ENCODE measurements around the gene ZNF322. TPM values are rescaled to one million over a fixed set of nuclear protein-coding genes. Genes with fewer than 3 reads are reported as not detected.
A peak's percentile ranks its signal among the peaks of the same experiment; 100 is the strongest.
"Not testable (repeated sequence)": the region's sequence is repeated elsewhere in the genome, so short reads cannot be mapped to it uniquely, and the experiment has no call there.

ZNF322 gene
- total RNA-seq (ENCODE audit: unreplicated experiment) = 35.0 TPM
- long read RNA-seq, full-length matches to known transcripts = 5 of 5 reads
- long read RNA-seq, partial matches to known transcripts = 0 of 5 reads
- long read RNA-seq, other reads (novel, unspliced or antisense) = 0 of 5 reads

DNA sequence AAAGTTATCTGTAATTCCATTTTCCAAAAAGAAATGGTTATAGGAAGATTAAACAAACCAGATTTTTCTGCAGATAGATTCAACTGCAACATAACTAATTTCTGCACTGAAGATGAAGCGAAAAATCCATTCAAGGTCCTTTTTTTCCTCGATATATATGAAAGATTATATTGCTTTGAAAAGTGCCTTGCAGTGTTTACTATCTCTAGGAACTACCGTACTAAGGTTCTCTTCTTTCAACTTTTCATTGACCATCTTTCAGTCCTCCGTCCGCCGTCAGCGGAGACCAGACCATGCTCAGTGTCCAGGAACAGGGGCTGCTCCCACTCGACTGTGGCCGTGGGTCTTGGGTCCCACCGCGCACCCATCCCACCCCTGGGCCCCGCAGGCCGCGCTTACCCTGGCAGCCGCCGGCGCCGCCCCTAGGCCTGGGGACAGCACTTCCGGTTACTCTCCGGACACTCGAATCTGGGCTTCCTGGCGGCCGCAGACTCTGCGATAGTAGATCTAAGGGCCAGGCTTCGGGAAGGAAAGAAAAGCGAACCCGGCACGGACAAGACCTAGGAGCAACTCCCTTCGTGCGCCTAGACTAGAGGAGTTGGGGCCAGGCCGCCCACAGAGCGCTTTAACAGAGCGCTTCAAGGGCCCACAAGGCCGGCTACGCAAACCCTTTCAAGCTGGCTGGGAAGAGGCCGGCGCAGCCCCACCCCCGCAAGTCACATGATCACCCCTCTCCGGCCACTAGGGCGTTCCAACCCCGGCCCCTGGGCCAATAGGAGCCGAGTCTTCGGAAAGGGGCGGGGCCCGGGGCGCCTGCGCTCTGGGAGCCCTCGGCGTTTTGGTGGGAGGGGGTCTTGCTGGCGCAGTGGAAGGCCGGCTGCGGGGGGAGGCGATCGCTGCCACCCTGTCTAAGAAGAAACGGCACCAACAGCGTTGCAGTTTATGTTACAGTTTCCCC lies at the start of gene ZNF322:
Gene ZNF322 (minus strand): TSS at position 705 of the 958 bp plus-strand sequence. CDS start 21,193 bp downstream, outside the sequence.
- peaks cover 4% of the 10 kb centered on the region for H3K27me3 Mint-ChIP-seq (ENCODE audit: unreplicated experiment)
- H3K27ac Mint-ChIP-seq (ENCODE audit: unreplicated experiment) = peak within 1 kb of the TSS; percentile 62
- DNase-seq (ENCODE audit: low spot score) = peak; percentile 97
- peaks cover 2% of the 10 kb centered on the region for H3K36me3 Mint-ChIP-seq (ENCODE audit: low read depth, unreplicated experiment)
- H3K9me3 Mint-ChIP-seq (ENCODE audit: unreplicated experiment) = no peaks in the 10 kb centered on the region
- H3K4me1 Mint-ChIP-seq (ENCODE audit: unreplicated experiment) = peaks cover 12% of the 10 kb centered on the region
- peak within 1 kb of the TSS; percentile 87 for H3K4me3 Mint-ChIP-seq (ENCODE audit: unreplicated experiment)
- TF ChIP-seq CTCF (IDR thresholded peaks at IDR 0.05; ENCODE audit: unreplicated experiment) = no peak

- not testable (repeated sequence) for H3K27ac Mint-ChIP-seq (ENCODE audit: unreplicated experiment); H3K4me1 Mint-ChIP-seq (ENCODE audit: unreplicated experiment); H3K27me3 Mint-ChIP-seq (ENCODE audit: unreplicated experiment); H3K36me3 Mint-ChIP-seq (ENCODE audit: low read depth, unreplicated experiment); H3K9me3 Mint-ChIP-seq (ENCODE audit: unreplicated experiment); H3K4me3 Mint-ChIP-seq (ENCODE audit: unreplicated experiment); DNase-seq (ENCODE audit: low spot score)
Measured at GRCh38 chr6:26705780-26706179, 46.2 kb upstream of the ZNF322 start.

DNA sequence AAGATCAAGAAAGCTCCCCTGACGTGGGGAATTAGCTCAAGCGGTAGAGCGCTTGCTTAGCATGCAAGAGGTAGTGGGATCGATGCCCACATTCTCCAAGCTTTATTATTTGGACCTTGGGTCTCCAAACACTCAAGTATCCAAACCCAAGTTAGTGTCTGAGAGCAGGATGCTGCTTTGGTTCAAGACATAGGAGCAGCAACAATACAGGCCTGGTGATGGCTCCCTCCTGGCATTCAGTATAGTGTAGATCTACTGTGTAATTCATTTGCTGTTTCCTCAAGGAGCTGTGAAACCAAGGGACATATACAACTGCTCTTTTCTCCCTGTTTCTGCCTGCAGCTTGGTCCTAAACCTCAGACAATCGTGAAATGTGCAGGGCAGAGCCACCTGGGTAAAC lies 45.8 kb upstream of the ZNF322 start:
- H3K36me3 Mint-ChIP-seq (ENCODE audit: low read depth, unreplicated experiment); H3K4me3 Mint-ChIP-seq (ENCODE audit: unreplicated experiment); H3K9me3 Mint-ChIP-seq (ENCODE audit: unreplicated experiment); H3K27ac Mint-ChIP-seq (ENCODE audit: unreplicated experiment); H3K4me1 Mint-ChIP-seq (ENCODE audit: unreplicated experiment); DNase-seq (ENCODE audit: low spot score); H3K27me3 Mint-ChIP-seq (ENCODE audit: unreplicated experiment): not testable (repeated sequence)

GRCh38 chr6:26701023-26701747 lies 41.6 kb upstream of the ZNF322 start:
- not testable (repeated sequence) for H3K9me3 Mint-ChIP-seq (ENCODE audit: unreplicated experiment)

GRCh38 chr6:26697496-26697895 lies 38.0 kb upstream of the ZNF322 start:
- not testable (repeated sequence) for H3K27me3 Mint-ChIP-seq (ENCODE audit: unreplicated experiment); H3K4me3 Mint-ChIP-seq (ENCODE audit: unreplicated experiment); H3K9me3 Mint-ChIP-seq (ENCODE audit: unreplicated experiment); DNase-seq (ENCODE audit: low spot score); H3K36me3 Mint-ChIP-seq (ENCODE audit: low read depth, unreplicated experiment); H3K27ac Mint-ChIP-seq (ENCODE audit: unreplicated experiment); H3K4me1 Mint-ChIP-seq (ENCODE audit: unreplicated experiment)

More at GRCh38 chr6:26701023-26701747, 41.6 kb upstream of the ZNF322 start:
- not testable (repeated sequence) for H3K27ac Mint-ChIP-seq (ENCODE audit: unreplicated experiment); DNase-seq (ENCODE audit: low spot score); H3K36me3 Mint-ChIP-seq (ENCODE audit: low read depth, unreplicated experiment); H3K27me3 Mint-ChIP-seq (ENCODE audit: unreplicated experiment); H3K4me3 Mint-ChIP-seq (ENCODE audit: unreplicated experiment); H3K4me1 Mint-ChIP-seq (ENCODE audit: unreplicated experiment)

DNA sequence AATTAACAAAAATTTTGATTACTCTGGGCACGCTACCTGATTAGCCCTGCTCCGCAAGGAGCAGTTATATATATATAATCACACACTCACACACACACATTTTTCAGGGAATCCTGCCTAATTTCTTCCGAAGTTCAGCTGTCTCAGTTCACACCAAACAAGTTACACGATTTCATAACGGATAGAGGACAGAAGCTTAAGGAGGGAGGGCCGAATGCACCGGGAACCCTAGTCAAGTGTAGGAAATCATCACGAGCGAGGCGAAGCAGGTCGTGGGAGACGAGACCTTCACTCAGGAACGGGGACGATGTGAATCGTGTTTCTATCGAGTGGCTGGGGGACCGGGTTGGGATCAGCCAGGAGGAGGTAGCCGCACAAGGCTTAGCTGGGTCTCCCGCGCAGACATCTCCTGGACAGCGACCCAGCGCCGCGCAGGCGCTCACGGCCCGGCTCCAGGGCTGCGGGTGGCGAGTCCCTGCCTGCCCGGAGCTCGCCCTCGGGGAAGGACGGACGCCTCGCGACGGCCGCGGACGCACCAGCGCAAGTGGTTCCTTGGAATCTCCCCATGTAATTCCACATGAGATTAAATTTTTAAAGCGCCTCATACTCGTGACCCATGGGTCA lies 29.9 kb upstream of the ZNF322 start:
- not testable (repeated sequence) for H3K27ac Mint-ChIP-seq (ENCODE audit: unreplicated experiment); H3K36me3 Mint-ChIP-seq (ENCODE audit: low read depth, unreplicated experiment); H3K4me1 Mint-ChIP-seq (ENCODE audit: unreplicated experiment); DNase-seq (ENCODE audit: low spot score); H3K9me3 Mint-ChIP-seq (ENCODE audit: unreplicated experiment); H3K4me3 Mint-ChIP-seq (ENCODE audit: unreplicated experiment); H3K27me3 Mint-ChIP-seq (ENCODE audit: unreplicated experiment)

DNA sequence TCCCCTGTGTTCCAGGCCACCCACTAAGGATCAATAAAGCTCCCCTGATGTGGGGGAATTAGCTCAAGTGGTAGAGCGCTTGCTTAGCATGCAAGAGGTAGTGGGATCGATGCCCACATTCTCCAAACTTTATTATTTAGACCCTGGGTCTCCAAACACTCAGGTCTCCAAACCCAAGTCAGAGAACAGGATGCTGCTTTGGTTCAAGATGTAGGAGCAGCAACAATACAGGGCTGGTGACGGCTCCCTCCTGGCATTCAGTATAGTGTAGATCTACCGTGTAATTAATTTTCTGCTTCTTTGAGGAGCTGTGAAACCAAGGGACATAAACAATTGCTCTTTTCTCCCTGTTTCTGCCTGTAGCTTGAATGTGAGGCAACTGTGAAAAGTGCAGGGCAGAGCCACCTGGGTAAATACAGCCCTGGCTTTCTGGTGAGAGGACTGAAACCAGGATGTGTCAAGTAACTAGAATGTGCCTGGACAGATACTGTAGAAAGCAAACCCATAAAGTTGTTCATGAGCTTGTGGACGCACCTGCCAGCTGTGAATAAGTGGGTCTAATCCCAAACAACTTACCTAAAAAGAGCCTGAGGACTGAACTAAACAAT lies 23.0 kb upstream of the ZNF322 start:
- H3K9me3 Mint-ChIP-seq (ENCODE audit: unreplicated experiment); H3K27ac Mint-ChIP-seq (ENCODE audit: unreplicated experiment): not testable (repeated sequence)

DNA sequence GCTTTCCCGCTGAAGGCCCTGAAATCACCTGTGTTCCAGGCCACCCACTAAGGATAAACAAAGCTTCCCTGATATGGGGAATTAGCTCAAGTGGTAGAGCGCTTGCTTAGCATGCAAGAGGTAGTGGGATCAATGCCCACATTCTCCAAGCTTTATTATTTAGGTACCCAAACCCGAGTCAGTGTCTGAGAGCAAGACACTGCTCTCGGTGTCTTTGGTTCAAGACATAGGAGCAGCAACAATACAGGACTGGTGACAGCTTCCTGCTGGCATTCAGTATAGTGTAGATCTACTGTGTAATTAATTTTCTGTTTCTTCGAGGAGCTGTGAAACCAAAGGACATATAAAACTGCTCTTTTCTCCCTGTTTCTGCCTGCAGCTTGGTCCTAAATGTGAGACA lies 13.7 kb upstream of the ZNF322 start:
- H3K27me3 Mint-ChIP-seq (ENCODE audit: unreplicated experiment); H3K4me3 Mint-ChIP-seq (ENCODE audit: unreplicated experiment); H3K9me3 Mint-ChIP-seq (ENCODE audit: unreplicated experiment); H3K4me1 Mint-ChIP-seq (ENCODE audit: unreplicated experiment); DNase-seq (ENCODE audit: low spot score); H3K27ac Mint-ChIP-seq (ENCODE audit: unreplicated experiment); H3K36me3 Mint-ChIP-seq (ENCODE audit: low read depth, unreplicated experiment): not testable (repeated sequence)

More for the DNA sequence above, 23.0 kb upstream of the ZNF322 start:
- not testable (repeated sequence) for DNase-seq (ENCODE audit: low spot score); H3K36me3 Mint-ChIP-seq (ENCODE audit: low read depth, unreplicated experiment); H3K4me1 Mint-ChIP-seq (ENCODE audit: unreplicated experiment); H3K4me3 Mint-ChIP-seq (ENCODE audit: unreplicated experiment); H3K27me3 Mint-ChIP-seq (ENCODE audit: unreplicated experiment)

DNA sequence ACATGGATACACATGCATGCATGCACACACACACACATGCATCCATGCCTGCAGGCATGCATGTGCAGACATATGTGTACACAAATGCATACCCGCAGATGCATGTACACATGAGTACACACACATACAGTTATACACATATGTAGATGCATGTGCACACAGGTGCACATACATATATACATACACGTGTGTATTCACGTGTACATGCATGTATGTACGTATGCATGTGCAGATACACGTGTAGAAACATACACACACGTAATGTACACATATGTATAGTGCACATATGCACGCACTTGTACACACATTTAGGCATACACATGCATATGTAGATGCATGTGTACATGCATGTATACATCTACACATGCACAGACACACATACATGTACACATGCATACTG lies 11.0 kb upstream of the ZNF322 start:
- H3K27ac Mint-ChIP-seq (ENCODE audit: unreplicated experiment); H3K36me3 Mint-ChIP-seq (ENCODE audit: low read depth, unreplicated experiment); DNase-seq (ENCODE audit: low spot score); H3K4me3 Mint-ChIP-seq (ENCODE audit: unreplicated experiment); H3K9me3 Mint-ChIP-seq (ENCODE audit: unreplicated experiment); H3K4me1 Mint-ChIP-seq (ENCODE audit: unreplicated experiment); H3K27me3 Mint-ChIP-seq (ENCODE audit: unreplicated experiment): not testable (repeated sequence)

DNA sequence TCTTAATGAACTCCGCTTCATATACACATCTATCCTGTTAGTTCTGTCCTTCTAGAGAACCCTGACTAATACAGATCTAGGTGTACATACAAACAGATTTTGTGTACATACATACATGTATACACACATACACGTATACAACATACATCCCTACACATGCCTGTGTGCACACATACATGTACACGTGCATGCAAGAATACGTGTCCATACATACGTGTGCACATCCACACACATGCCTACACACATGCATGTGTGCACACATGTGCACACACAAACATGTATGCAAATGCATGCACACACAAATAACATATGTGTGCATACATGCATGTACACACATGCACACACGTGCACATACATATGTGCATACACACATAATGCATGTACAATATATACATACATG lies 10.5 kb upstream of the ZNF322 start:
- not testable (repeated sequence) for H3K27ac Mint-ChIP-seq (ENCODE audit: unreplicated experiment); DNase-seq (ENCODE audit: low spot score); H3K9me3 Mint-ChIP-seq (ENCODE audit: unreplicated experiment); H3K4me1 Mint-ChIP-seq (ENCODE audit: unreplicated experiment); H3K27me3 Mint-ChIP-seq (ENCODE audit: unreplicated experiment); H3K4me3 Mint-ChIP-seq (ENCODE audit: unreplicated experiment); H3K36me3 Mint-ChIP-seq (ENCODE audit: low read depth, unreplicated experiment)
